Measurements from ENCODE around the gene SYNGR4.

SYNGR4 gene

GRCh38 chr19:48359123-48359522, 5.0 kb upstream of the SYNGR4 start:
- no peak for TF ChIP-seq CTCF (IDR thresholded peaks at IDR 0.05; ENCODE audit: control insufficient read depth, insufficient read depth, low read depth, low read length, missing control alignments)
- no peak for DNase-seq (ENCODE audit: low read depth)
- no peak overlapping the region for H3K4me3 ChIP-seq (ENCODE audit: control insufficient read depth, low read depth, low read length)

- H3K4me3 ChIP-seq (ENCODE audit: control insufficient read depth, low read depth, low read length), result no peak overlapping the region
- no peak for DNase-seq (ENCODE audit: low read depth)
- TF ChIP-seq CTCF (IDR thresholded peaks at IDR 0.05; ENCODE audit: control insufficient read depth, insufficient read depth, low read depth, low read length, missing control alignments), result no peak
Observed at GRCh38 chr19:48361912-48362311, 2.3 kb upstream of the SYNGR4 start.

- H3K4me3 ChIP-seq (ENCODE audit: control insufficient read depth, low read depth, low read length), result peak overlapping the region; percentile 84
- TF ChIP-seq CTCF (IDR thresholded peaks at IDR 0.05; ENCODE audit: control insufficient read depth, insufficient read depth, low read depth, low read length, missing control alignments), result no peak
- peak; percentile 77 for DNase-seq (ENCODE audit: low read depth)
Observed at GRCh38 chr19:48362716-48363499, 1.3 kb upstream of the SYNGR4 start.

- no peak for DNase-seq (ENCODE audit: low read depth)
- no peak for TF ChIP-seq CTCF (IDR thresholded peaks at IDR 0.05; ENCODE audit: control insufficient read depth, insufficient read depth, low read depth, low read length, missing control alignments)
- peak overlapping the region; percentile 84 for H3K4me3 ChIP-seq (ENCODE audit: control insufficient read depth, low read depth, low read length)
Observed at GRCh38 chr19:48363500-48363809, 712 bp upstream of the SYNGR4 start.

- DNase-seq (ENCODE audit: low read depth), result no peak
- peak overlapping the region; percentile 84 for H3K4me3 ChIP-seq (ENCODE audit: control insufficient read depth, low read depth, low read length)
- no peak for TF ChIP-seq CTCF (IDR thresholded peaks at IDR 0.05; ENCODE audit: control insufficient read depth, insufficient read depth, low read depth, low read length, missing control alignments)
Observed at GRCh38 chr19:48364598-48365348, 606 bp downstream of the SYNGR4 start.

- H3K4me3 ChIP-seq (ENCODE audit: control insufficient read depth, low read depth, low read length), result no peak overlapping the region
- no peak for DNase-seq (ENCODE audit: low read depth)
- no peak for TF ChIP-seq CTCF (IDR thresholded peaks at IDR 0.05; ENCODE audit: control insufficient read depth, insufficient read depth, low read depth, low read length, missing control alignments)
Observed at GRCh38 chr19:48365602-48366001, 1.4 kb downstream of the SYNGR4 start.

All from AG09309 (cell line).